Cardiac fibroblast (primary cell): ENCODE results near the gene B3GAT1.

Experiments used
- DNase-seq, 2 donors: peaks; one replicate each; pipeline versions ENCODE4 v3.0.0 to v3.0.0-alpha.2; 2010; ENCODE audit warnings: low read depth in 2 of 2
- H3K4me3 ChIP-seq, 2 donors: replicated peaks in 1 of 2; 1 replicate in 1 of 2; 2 replicates in 1 of 2; pipeline ENCODE4 v1.5.1; 2011; ENCODE audit warnings: low read depth in 2 of 2, low read length in 2 of 2, mild to moderate bottlenecking in 2 of 2, moderate library complexity in 1 of 2
- TF ChIP-seq, protein P1 (sequence below): IDR thresholded peaks from one replicate; pipeline ENCODE4 v1.5.1; 2011; ENCODE audit warnings: low read depth, mild to moderate bottlenecking, low read length, inconsistent platforms

B3GAT1 gene

GRCh38 chr11:134392953-134393615 is 19.0 kb downstream of the B3GAT1 start:
- TF ChIP-seq, protein P1, sequence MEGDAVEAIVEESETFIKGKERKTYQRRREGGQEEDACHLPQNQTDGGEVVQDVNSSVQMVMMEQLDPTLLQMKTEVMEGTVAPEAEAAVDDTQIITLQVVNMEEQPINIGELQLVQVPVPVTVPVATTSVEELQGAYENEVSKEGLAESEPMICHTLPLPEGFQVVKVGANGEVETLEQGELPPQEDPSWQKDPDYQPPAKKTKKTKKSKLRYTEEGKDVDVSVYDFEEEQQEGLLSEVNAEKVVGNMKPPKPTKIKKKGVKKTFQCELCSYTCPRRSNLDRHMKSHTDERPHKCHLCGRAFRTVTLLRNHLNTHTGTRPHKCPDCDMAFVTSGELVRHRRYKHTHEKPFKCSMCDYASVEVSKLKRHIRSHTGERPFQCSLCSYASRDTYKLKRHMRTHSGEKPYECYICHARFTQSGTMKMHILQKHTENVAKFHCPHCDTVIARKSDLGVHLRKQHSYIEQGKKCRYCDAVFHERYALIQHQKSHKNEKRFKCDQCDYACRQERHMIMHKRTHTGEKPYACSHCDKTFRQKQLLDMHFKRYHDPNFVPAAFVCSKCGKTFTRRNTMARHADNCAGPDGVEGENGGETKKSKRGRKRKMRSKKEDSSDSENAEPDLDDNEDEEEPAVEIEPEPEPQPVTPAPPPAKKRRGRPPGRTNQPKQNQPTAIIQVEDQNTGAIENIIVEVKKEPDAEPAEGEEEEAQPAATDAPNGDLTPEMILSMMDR, result no peak
- H3K4me3 ChIP-seq, result no peak overlapping the region
- no peak for DNase-seq

DNA sequence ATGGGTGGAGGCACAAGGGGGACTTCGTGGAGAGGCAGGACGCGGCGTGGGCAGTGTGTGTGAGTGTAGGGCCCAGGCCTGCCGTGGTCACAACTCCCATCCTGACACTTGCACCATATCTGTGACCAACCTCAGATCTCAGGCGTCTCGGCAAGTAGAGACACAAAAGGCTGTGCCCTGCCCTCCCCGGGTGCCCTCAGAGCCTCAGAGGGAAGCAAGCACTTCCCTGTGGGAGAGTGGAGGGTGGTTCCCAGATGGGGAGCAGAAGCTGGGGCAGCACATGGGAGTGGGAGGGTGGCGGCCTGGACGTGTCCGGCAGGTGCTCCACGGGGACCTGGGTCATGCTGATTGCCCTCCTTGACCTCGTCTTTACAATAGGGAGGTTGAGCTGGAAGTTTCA is 20.4 kb downstream of the B3GAT1 start:
- no peak overlapping the region for H3K4me3 ChIP-seq
- DNase-seq, result no peak
- TF ChIP-seq, protein P1, result no peak

DNA sequence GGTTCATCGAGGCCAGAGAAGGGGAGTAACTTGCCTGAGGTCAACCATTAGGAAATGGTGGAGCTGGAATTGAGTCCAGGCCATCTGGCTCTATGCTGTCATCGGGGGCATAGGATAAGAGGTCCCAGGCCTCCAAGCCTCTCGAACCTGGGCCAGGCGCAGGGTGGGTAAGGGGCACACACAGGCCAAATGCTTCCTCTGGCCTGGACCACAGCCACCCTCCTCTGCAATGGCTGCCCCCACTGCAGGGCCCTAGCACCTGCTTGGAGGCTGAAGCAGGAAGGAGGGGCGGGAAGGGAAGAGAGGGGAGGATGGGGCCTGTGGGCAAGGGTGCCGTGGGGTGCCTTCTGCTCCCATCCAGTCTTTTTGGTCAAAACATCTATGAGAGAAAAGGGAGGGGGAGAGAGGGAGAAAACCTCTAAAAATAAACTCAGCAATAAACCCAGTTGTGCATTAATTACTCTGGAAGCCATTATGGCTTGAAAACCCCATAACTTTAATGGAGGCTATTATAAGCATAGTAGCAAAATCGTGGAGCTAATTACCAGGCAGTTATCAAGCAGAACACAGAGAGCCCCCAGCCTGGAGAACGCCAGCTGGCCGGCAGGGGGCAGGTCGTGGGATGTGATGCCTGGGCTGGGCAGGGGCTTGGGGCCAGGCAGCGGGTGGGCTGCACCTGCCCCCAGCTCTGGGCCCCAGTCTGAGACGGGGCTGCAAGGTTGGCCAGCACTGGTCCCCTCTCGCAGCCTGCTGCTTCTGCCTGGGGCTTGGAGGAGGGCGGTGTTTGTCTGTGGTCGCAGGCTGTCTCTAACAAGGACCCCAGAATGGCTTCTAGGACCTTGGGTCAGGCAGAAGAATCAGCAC is 21.1 kb downstream of the B3GAT1 start:
- TF ChIP-seq, protein P1, result no peak
- DNase-seq, result no peak
- no peak overlapping the region for H3K4me3 ChIP-seq

DNA sequence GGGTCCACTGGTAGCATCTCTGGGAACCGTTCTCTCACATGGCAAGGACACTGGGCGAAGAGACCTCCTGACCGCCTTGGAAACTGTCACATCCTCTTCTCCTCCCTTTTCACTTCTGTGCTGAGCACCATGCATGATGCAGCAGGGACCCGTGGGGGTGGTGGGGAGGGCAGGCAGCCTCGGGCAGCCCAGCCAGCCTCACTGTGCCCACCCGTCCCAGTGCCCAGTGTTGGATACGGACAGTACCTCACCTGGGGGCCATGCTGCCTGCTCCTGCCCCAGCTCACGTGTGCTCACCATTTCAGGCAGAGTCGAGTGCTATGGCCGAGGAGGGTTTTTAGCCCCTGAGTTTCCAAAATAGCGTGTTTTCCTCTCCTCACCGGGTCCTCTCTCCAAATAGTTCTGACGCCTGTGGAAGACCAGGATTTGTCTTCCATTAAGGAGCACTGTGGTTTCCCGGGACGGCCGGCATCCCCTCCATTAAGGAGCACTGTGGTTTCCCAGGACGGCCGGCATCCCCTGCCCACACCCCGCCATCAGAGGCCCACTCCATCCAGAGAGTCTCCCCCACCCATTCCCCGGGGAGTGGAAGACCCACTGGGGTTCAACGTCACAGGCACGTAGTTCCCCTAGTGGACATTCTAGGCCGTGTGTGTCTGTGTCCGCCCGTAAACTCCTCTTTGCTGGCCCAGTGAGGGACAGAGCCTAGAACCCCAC is 22.4 kb downstream of the B3GAT1 start:
- DNase-seq, result no peak

GRCh38 chr11:134388590-134388989 is 23.5 kb downstream of the B3GAT1 start:
- TF ChIP-seq, protein P1, result no peak
- H3K4me3 ChIP-seq, result no peak overlapping the region
- no peak for DNase-seq

More for the DNA sequence above, 22.4 kb downstream of the B3GAT1 start:
- TF ChIP-seq, protein P1, result no peak
- no peak overlapping the region for H3K4me3 ChIP-seq

DNA sequence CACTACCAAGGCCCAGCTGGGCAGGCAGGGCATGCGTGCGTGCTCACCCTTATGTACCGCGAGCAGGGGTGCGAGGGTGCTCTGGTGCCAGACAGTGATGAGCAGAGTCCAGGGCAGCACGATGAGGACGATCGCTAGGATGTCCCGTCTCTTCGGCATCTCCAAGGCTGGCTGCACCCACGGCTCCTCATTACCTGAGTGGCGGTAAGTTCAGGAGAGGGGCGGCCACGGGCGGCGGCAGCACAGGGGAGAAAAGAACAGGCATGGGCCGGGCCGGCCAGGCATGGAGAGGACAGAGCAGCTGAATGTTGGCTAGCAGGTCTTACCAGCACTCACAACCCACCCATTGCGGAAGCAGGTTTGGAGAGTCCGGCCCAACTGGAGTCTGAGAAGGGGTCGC is 24.5 kb downstream of the B3GAT1 start:
- no peak overlapping the region for H3K4me3 ChIP-seq
- no peak for DNase-seq
- TF ChIP-seq, protein P1, result no peak
